ENCODE results near the gene DYNLL1. TPM values are rescaled to one million over a fixed set of nuclear protein-coding genes. Genes with fewer than 3 reads are reported as not detected.

The DYNLL1 gene
- total RNA-seq, 4 donors from 2014 or later: 142 to 209 (median 175) TPM

- DNase-seq (ENCODE audit: low spot score) (peak; percentile 25), ATAC-seq (ENCODE audit: low FRiP score) (peak; percentile 30)
- TF ChIP-seq CTCF (IDR thresholded peaks at IDR 0.05): no peak
These were observed 27.0 kb upstream of the DYNLL1 start for GRCh38 chr12:120468821-120469449.

- DNase-seq (ENCODE audit: low spot score): peak; percentile 84
- peak in 2 of 3 donors; percentile 72 to 83 for TF ChIP-seq CTCF (IDR thresholded peaks at IDR 0.05)
- ATAC-seq (ENCODE audit: low FRiP score): peak; percentile 97
These were observed 26.3 kb upstream of the DYNLL1 start, which contains the start of gene SRSF9 for GRCh38 chr12:120469450-120470149. Gene SRSF9 (minus strand): TSS chr12:120469748. CDS start chr12:120469609, 139 bp downstream.

GRCh38 chr12:120470150-120470784, 25.6 kb upstream of the DYNLL1 start:
- DNase-seq (ENCODE audit: low spot score) (no peak), ATAC-seq (ENCODE audit: low FRiP score) (no peak)
- TF ChIP-seq CTCF (IDR thresholded peaks at IDR 0.05): no peak

- TF ChIP-seq CTCF (IDR thresholded peaks at IDR 0.05): no peak
- no peak for ATAC-seq (ENCODE audit: low FRiP score)
These were observed 23.4 kb upstream of the DYNLL1 start for GRCh38 chr12:120472521-120472920.

GRCh38 chr12:120473807-120474615, 21.9 kb upstream of the DYNLL1 start:
- DNase-seq (ENCODE audit: low spot score) (no peak), ATAC-seq (ENCODE audit: low FRiP score) (no peak)
- no peak for TF ChIP-seq CTCF (IDR thresholded peaks at IDR 0.05)

More at GRCh38 chr12:120472521-120472920, 23.4 kb upstream of the DYNLL1 start:
- DNase-seq (ENCODE audit: low spot score): no peak

GRCh38 chr12:120474616-120474960, 21.3 kb upstream of the DYNLL1 start:
- no peak for TF ChIP-seq CTCF (IDR thresholded peaks at IDR 0.05)
- ATAC-seq (ENCODE audit: low FRiP score): peak; percentile 85
- DNase-seq (ENCODE audit: low spot score): peak; percentile 24

All from omental fat pad (tissue), 4 donors.